ENCODE results near the gene CTU1.

Gene CTU1

GRCh38 chr19:51102991-51103390 lies 5.2 kb downstream of the CTU1 start:
- DNase-seq: no peak

GRCh38 chr19:51101171-51101865 lies 6.9 kb downstream of the CTU1 start:
- DNase-seq: no peak

GRCh38 chr19:51100601-51101000 lies 7.6 kb downstream of the CTU1 start:
- DNase-seq: no peak

- DNase-seq: no peak
Observed at GRCh38 chr19:51099047-51099382, 9.2 kb downstream of the CTU1 start.

- peak; percentile 28 for DNase-seq
Observed at GRCh38 chr19:51098365-51099046, 9.7 kb downstream of the CTU1 start.

- DNase-seq: no peak
Observed at GRCh38 chr19:51097796-51098195, 10.4 kb downstream of the CTU1 start.

GRCh38 chr19:51097166-51097738 lies 11.0 kb downstream of the CTU1 start:
- DNase-seq: peak; percentile 75

- no peak for DNase-seq
Observed at GRCh38 chr19:51096473-51097165, 11.6 kb downstream of the CTU1 start.

- DNase-seq: peak; percentile 34
Observed at GRCh38 chr19:51094696-51095279, 13.4 kb downstream of the CTU1 start.

- DNase-seq: no peak
Observed at GRCh38 chr19:51093510-51094345, 14.5 kb downstream of the CTU1 start.

- no peak for DNase-seq
Observed at GRCh38 chr19:51093101-51093500, 15.1 kb downstream of the CTU1 start.

GRCh38 chr19:51091895-51092873 lies 16.0 kb downstream of the CTU1 start:
- DNase-seq: no peak

GRCh38 chr19:51091126-51091525 lies 17.1 kb downstream of the CTU1 start:
- DNase-seq: no peak

GRCh38 chr19:51090471-51090870 lies 17.7 kb downstream of the CTU1 start:
- no peak for DNase-seq

GRCh38 chr19:51089786-51090185 lies 18.4 kb downstream of the CTU1 start:
- DNase-seq: no peak

GRCh38 chr19:51086153-51086850 lies 21.9 kb downstream of the CTU1 start:
- no peak for DNase-seq

GRCh38 chr19:51084505-51084904 lies 23.7 kb downstream of the CTU1 start:
- no peak for DNase-seq

GRCh38 chr19:51083783-51084182 lies 24.4 kb downstream of the CTU1 start:
- no peak for DNase-seq

GRCh38 chr19:51083181-51083580 lies 25.0 kb downstream of the CTU1 start:
- no peak for DNase-seq

- no peak for DNase-seq
Observed at GRCh38 chr19:51082611-51083010, 25.6 kb downstream of the CTU1 start, which contains the start of gene KLK14. TSS of gene KLK14 (minus strand) at chr19:51082887. CDS start at chr19:51082614, 273 bp downstream.
